Measurements from ENCODE around the gene FRYL.

GRCh38 chr4:48762408-48762807 is 17.7 kb downstream of the FRYL start:
- TF ChIP-seq, protein P1, sequence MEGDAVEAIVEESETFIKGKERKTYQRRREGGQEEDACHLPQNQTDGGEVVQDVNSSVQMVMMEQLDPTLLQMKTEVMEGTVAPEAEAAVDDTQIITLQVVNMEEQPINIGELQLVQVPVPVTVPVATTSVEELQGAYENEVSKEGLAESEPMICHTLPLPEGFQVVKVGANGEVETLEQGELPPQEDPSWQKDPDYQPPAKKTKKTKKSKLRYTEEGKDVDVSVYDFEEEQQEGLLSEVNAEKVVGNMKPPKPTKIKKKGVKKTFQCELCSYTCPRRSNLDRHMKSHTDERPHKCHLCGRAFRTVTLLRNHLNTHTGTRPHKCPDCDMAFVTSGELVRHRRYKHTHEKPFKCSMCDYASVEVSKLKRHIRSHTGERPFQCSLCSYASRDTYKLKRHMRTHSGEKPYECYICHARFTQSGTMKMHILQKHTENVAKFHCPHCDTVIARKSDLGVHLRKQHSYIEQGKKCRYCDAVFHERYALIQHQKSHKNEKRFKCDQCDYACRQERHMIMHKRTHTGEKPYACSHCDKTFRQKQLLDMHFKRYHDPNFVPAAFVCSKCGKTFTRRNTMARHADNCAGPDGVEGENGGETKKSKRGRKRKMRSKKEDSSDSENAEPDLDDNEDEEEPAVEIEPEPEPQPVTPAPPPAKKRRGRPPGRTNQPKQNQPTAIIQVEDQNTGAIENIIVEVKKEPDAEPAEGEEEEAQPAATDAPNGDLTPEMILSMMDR (conservative IDR thresholded peaks at IDR 0.05; ENCODE audit: low read length), result no peak
- no peak for TF ChIP-seq EZH2phosphoT487 (IDR thresholded peaks at IDR 0.05; ENCODE audit: borderline replicate concordance, low read depth, low read length)

Measured in OCI-LY7 (cell line).